Epithelial cell of prostate (primary cell): ENCODE results near the gene LCE5A.
A peak's percentile ranks its signal among the peaks of the same experiment; 100 is the strongest.
"Not testable (repeated sequence)": the region's sequence is repeated elsewhere in the genome, so short reads cannot be mapped to it uniquely, and the experiment has no call there.

Source experiments
- DNase-seq: peaks from one replicate; pipeline ENCODE4 v3.0.0-alpha.2; 2011; ENCODE audit warnings: low read depth, low spot score
- H3K27ac ChIP-seq: fragments of 450-650 bp; 2 replicates; pipeline ENCODE4 v1.5.1; 2017; ENCODE audit warnings: mild to moderate bottlenecking

LCE5A gene

GRCh38 chr1:152510503-152510902, at the start of gene LCE5A:
TSS of gene LCE5A (plus strand) at chr1:152510803. CDS start at chr1:152511535, 732 bp downstream.
- no peak for DNase-seq
- no peak within 1 kb of the TSS for H3K27ac ChIP-seq

DNA sequence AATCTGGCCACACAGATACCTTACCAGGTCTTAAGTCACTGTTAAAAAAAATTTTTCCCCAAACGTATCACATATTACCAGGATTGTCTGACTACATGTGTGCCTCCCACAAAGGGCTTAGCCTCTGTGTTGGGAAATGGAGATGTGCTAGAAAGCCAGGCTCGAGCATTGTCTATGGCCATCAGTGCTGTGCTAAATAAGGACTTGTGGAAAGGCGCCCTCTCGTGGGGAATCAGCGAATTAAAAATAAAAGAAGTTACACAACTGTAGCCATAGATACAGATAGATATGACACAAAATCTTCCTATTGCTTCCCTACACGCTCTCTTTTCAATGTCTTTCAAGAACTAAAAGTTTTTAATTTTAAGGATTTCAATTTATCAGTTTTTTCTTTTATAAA, 49.1 kb upstream of the LCE5A start:
- H3K27ac ChIP-seq: no peak overlapping the region
- no peak for DNase-seq

DNA sequence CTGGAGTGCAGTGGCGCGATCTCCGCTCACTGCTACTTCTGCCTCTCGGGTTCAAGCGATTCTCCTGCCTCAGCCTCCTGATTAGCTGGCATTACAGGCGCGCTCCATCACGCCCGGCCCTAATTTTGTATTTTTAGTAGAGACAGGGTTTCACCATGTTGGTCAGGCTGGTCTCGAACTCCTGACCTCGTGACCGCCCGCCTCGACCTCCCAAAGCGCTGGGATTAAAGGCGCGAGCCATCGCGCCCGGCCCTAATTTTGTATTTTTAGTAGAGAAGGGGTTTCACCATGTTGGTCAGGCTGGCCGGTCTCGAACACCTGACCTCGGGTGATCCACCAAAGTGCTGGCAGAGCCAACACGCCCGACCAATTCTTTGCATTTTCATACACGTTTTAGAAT, 48.0 kb upstream of the LCE5A start:
- no peak for DNase-seq
- H3K27ac ChIP-seq: no peak overlapping the region

DNA sequence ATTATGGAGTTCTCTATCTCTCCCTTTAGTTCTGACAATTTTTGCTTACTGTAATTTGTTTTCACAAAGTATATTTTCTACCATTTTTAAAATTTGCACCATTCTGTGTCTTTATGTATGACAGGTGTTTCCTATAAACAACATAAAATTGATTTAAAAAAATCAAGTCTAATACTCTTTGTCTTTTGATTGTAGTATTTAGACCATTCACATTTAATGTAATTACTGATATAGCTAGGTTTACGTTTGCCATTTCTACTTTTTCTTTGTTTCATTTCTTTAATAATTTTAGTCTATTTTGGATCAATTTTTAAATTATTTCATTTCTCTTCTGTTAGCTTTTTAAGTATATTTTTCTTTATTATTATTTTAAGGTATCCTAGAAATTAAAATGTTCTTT, 44.4 kb upstream of the LCE5A start:
- H3K27ac ChIP-seq: no peak overlapping the region
- no peak for DNase-seq

- H3K27ac ChIP-seq: peak overlapping the region; percentile 50
- no peak for DNase-seq
These were observed 36.6 kb upstream of the LCE5A start for GRCh38 chr1:152473887-152474537.

GRCh38 chr1:152479792-152480595, 30.6 kb upstream of the LCE5A start:
- H3K27ac ChIP-seq: no peak overlapping the region
- DNase-seq: no peak

DNA sequence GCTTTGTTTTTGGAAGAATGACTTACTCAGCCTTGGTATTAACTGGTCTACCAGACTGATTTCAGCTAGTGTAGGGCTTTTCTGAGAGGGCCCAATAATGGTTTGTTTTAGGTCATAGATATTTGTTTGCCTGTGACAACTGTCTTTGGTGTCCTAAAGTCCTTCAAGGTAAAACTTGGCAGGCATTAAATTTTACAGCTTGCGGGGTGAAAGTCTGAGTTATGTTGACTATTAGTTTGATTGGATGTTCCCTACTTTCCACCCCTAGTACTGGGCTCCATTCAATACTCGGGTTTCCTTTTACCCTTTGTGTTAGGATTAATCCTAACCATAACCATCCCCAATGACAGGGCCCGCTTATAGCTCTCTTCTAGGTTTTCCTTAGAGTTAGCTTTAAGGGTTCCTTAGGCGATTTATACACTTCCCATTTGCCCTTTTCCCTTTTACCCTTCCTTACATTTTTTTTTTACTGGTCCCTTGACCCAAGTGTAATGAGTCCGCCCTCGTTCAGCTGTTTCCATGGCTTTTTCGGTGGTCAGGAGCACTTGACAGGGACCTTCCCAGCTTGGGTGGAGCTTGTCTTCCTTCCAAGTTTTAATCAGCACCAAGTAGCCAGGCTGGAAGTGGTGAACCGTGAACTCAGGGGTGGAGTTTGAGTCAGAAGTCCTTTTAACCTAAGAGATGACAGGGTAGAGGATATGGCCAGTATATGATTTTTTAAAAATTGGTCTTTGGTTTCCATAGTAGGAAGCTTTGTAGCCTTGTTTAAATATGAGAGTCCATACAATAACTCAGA, 28.5 kb upstream of the LCE5A start:
- DNase-seq: no peak
- no peak overlapping the region for H3K27ac ChIP-seq

DNA sequence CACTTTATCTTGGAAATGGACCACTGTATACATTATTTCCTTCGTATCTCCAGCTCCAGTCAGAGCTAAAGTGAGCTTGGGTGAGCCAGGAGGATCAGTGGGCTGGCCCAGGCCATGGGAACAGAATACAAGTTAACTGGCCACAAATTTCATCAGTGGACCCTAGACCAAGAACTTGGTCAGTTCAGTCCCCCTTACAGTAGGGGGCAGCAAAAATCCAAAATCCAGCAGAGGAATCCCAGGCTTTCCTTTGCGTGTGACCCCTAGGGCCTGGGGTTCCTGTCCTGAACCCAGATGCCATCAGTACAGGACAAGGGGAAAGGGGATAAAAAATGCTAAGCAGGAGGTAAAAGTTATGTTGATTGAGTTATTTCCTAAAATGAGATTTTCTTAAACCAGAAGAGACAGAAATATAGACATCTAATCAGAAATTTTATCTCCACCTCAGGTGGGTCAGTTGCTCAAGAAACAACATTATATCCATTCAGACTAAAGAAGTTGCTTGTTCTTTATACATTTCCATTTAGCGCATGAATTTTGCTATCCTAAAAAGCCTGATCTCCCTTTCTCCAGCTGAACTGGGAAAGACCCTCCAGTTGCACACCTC, 24.1 kb upstream of the LCE5A start:
- DNase-seq: no peak
- peak overlapping the region; percentile 83 for H3K27ac ChIP-seq

DNA sequence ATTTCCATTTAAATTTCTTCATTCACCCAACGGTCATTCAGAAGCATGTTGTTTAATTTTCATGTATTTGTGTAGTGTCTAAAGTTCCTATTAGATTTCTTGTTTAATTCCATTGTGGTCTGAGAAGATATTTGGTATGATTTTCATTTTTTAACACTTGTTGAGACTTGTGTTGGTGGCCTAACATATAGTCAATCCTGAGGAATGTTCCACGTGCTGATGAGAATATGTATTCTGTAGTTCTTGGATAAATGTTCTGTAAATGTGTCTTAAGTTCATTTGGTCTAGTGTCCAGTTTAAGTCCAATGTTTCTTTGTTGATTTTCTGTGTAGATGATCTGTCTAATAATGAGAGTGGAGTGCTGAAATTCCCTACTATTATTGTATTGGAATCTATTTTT, 22.7 kb upstream of the LCE5A start:
- peak overlapping the region; percentile 83 for H3K27ac ChIP-seq
- DNase-seq: peak; percentile 46

- H3K27ac ChIP-seq, DNase-seq: not testable (repeated sequence)
These were observed 19.1 kb upstream of the LCE5A start for GRCh38 chr1:152491537-152491936.

DNA sequence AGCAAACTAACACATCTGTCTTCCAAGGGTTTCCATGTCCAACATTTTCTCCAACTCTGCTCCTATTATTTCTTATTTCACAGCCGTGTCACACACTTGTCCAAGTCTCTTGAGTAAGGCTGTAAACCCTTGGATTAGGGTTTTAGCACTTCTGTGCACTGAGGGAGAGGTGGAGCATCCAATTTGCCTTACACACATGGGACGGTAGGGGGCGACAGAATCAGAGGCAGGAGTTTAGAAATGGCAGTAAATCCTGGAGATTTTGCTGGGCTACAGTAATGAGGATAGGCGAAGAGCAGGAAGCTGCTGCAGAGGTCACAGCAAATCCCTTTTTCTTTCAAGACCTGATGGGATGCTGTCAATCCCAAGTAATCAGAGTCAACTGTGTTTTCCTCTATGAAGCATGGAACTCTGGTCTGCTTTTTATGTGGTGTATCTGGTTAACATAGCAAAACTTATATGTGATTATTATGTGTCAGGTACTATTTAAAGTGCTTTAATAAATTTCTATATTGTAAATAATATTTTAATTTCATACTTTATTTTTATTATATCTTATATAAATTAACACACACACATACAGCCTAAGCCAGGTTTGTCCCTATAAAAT, 15.4 kb upstream of the LCE5A start:
- H3K27ac ChIP-seq: no peak overlapping the region
- no peak for DNase-seq

DNA sequence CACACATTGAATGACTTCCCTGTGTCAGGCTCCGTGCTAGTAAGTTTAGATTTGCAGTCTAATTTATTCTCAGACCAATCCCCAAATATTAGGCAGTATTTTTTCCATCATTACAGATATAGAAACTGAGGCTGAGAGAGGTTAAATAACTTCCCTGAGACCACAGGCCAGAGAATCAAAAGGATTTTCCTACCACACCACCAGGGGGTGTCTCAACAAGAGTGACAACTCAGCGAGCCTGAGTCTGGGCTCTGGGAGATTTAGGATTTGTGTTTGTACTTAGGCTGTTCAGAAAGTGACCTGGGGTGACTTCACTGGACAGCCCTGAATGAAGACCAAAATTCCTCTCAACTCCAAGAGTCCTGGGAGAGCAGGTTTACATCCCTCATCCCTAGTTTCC, 13.3 kb upstream of the LCE5A start:
- no peak overlapping the region for H3K27ac ChIP-seq
- DNase-seq: no peak

DNA sequence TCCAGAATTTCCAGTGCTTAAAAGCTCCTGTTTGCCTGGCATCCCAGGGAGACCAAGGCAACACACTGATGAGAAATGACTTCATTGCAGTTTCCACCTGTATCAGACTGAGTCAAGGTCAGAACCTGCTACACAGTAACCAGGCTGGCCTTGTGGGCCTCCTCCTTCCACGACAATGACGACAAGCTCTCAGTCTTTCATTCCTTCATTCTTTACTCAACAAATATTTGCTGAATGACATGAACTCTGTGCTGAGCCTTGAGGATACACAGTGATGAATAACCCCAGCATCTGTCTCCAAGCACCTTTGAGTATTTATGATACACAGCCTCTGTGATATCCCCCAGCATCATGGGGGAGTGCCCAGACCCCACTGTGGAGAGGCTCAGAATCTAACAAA, 8.9 kb upstream of the LCE5A start:
- H3K27ac ChIP-seq: peak overlapping the region; percentile 97
- peak; percentile 80 for DNase-seq

GRCh38 chr1:152502496-152503180, 8.0 kb upstream of the LCE5A start:
- peak; percentile 96 for DNase-seq
- peak overlapping the region; percentile 97 for H3K27ac ChIP-seq

DNA sequence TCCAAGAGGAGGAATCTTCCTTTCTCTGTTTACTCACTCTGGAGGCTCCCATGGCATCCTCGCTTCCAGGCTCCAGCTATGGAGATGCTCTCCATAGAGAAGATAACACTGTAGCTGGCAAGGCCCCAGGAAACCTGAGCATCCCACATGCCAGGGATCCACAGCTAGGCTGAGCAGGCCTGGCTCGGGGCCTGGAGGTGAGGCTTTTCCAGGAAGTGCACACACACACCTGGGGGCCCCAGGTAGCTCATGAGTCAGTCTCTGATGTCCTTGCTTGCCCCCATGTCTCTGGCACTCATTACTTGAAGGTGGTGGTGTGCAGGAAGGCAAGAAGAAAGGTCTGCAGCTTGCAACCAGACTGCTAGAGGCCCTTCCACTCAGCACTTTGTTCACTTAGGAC, 5.5 kb upstream of the LCE5A start:
- H3K27ac ChIP-seq: peak overlapping the region; percentile 97
- no peak for DNase-seq

DNA sequence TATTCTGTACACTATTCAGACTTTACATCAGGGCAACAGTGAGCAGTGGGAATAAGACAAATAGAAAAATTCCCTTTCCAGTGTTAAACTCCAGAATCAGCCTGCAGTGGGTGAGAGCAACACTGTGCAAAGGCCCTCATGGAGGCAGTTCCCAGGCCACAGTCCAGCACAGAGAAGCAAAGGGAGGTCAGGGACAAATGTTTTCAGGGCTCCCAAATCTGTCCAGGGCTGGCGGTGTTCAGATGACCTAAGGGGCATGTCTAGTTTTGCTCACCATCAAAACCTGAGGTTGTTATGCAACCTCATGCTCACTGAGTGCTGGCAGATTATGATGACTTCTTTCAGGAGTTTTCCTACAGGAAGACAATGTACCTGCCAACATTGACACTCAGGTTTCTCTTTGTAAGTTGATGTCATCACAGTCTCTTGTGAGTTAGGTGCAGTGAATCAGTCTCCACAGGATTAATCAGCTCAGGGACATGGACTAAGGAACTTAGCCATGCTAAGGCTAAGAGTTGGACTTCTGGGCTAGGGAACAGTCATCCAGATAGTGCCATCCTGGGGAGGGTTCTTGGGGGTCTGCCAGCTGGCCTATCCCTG, 3.6 kb upstream of the LCE5A start:
- H3K27ac ChIP-seq: peak overlapping the region; percentile 81
- DNase-seq: peak; percentile 87

- DNase-seq: no peak
These were observed 993 bp downstream of the LCE5A start for GRCh38 chr1:152511596-152511995.

DNA sequence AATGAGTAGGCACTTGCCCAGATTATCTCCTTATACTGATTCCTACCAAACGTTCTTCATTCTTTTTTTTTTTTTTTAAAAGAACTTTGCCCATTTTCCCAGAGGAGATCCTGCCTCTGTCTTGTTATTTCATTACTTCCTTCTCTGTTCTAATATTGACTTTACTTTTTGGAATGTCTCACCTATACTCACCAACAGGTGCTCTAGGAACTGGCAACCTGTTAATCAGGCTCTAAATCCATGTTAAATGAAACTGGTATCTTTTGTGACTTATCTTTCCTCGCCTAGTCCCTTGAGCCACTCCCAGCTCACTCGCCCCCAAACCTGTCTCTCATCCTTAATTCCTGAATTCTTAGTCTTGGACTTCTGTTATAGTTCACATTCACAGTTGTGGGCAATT, 2.5 kb downstream of the LCE5A start:
- DNase-seq: no peak
- H3K27ac ChIP-seq: peak overlapping the region; percentile 86

More at GRCh38 chr1:152511596-152511995, 993 bp downstream of the LCE5A start:
- no peak overlapping the region for H3K27ac ChIP-seq
